HepG2 (cell line): ENCODE results near the gene EFNA2. TPM values are rescaled to one million over a fixed set of nuclear protein-coding genes. Genes with fewer than 3 reads are reported as not detected.

Experiments used
- ARHGAP35 ChIP-seq: sonication (generic); formaldehyde crosslinking; IDR thresholded peaks from 2 replicates; pipeline ENCODE4 v1.9.0; 2022; ENCODE audit warnings: mild to moderate bottlenecking, inconsistent platforms, moderate library complexity, missing genetic modification reagents, borderline replicate concordance
- CBX1 ChIP-seq: IDR thresholded peaks from one replicate; pipeline ENCODE4 v1.6.1; 2016; ENCODE audit warnings: antibody characterized with exemption, low read depth
- ETV5 ChIP-seq: IDR thresholded peaks from 2 replicates; pipeline ENCODE4 v1.6.1; 2018; ENCODE audit warnings: missing biosample characterization, missing genetic modification reagents, inconsistent platforms, borderline replicate concordance
- HNRNPK ChIP-seq: fragments of 200-400 bp; formaldehyde crosslinking; IDR thresholded peaks from 2 replicates; pipeline ENCODE4 v1.6.1; 2018; ENCODE audit warnings: low read length, low read depth, moderate library complexity, mild to moderate bottlenecking; ENCODE audit not compliant: poor library complexity, severe bottlenecking
- HOXA7 ChIP-seq: sonication (generic); formaldehyde crosslinking; IDR thresholded peaks from 2 replicates; pipeline ENCODE4 v1.8.1; 2022; ENCODE audit warnings: mild to moderate bottlenecking, missing genetic modification reagents, moderate library complexity
- KDM3A ChIP-seq: IDR thresholded peaks from 2 replicates; pipeline ENCODE4 v1.6.1; 2018; ENCODE audit warnings: low read depth, missing compliant biosample characterization
- KMT2A ChIP-seq: sonication (generic); formaldehyde crosslinking; IDR thresholded peaks from 2 replicates; pipeline ENCODE4 v1.4.0; 2020; ENCODE audit warnings: missing genetic modification reagents
- MNT ChIP-seq: fragments of 450-650 bp; IDR thresholded peaks from 2 replicates; pipeline ENCODE4 v1.6.1; 2016
- MTA3 ChIP-seq: sonication (generic); formaldehyde crosslinking; IDR thresholded peaks from 2 replicates; pipeline ENCODE4 v1.4.0; 2020; ENCODE audit warnings: missing genetic modification reagents
- NCOA1 ChIP-seq: sonication (generic); formaldehyde crosslinking; IDR thresholded peaks from 2 replicates; pipeline ENCODE4 v1.9.0; 2021; ENCODE audit warnings: missing genetic modification reagents
- NFRKB ChIP-seq: fragments of 450-650 bp; IDR thresholded peaks from 2 replicates; pipeline ENCODE4 v1.6.1; 2017
- NR2F1 ChIP-seq, 2 experiments: fragments of 450-650 bp in 1 of 2; formaldehyde crosslinking in 1 of 2; IDR thresholded peaks; 2 replicates each; pipeline versions ENCODE4 v1.5.0 to v1.6.1; 2016 to 2020; ENCODE audit warnings: mild to moderate bottlenecking in 1 of 2, missing compliant biosample characterization in 1 of 2, missing genetic modification reagents in 1 of 2, moderate library complexity in 1 of 2
- RORA ChIP-seq: sonication (generic); formaldehyde crosslinking; IDR thresholded peaks from 2 replicates; pipeline ENCODE4 v1.5.0; 2020; ENCODE audit warnings: mild to moderate bottlenecking, missing genetic modification reagents, moderate library complexity
- SPEN ChIP-seq: sonication (generic); formaldehyde crosslinking; IDR thresholded peaks from 2 replicates; pipeline ENCODE4 v1.5.1; 2020; ENCODE audit warnings: low read depth, mild to moderate bottlenecking, missing genetic modification reagents
- SRSF1 ChIP-seq: fragments of 200-400 bp; formaldehyde crosslinking; optimal IDR thresholded peaks from 2 replicates; pipeline ENCODE3; 2017; ENCODE audit warnings: mild to moderate bottlenecking, low read depth, low read length, moderate library complexity
- TOE1 ChIP-seq: sonication (generic); formaldehyde crosslinking; IDR thresholded peaks from 2 replicates; pipeline ENCODE4 v1.4.0; 2020; ENCODE audit warnings: mild to moderate bottlenecking, missing genetic modification reagents
- ZBTB38 ChIP-seq: sonication (generic); formaldehyde crosslinking; IDR thresholded peaks from 2 replicates; pipeline ENCODE4 v1.5.1; 2020; ENCODE audit warnings: mild to moderate bottlenecking, missing genetic modification reagents
- ZFYVE20 ChIP-seq: sonication (generic); formaldehyde crosslinking; IDR thresholded peaks from 2 replicates; pipeline ENCODE4 v1.8.0; 2023; ENCODE audit warnings: low read depth, mild to moderate bottlenecking, moderate library complexity, missing genetic modification reagents, borderline replicate concordance
- ZNF205 ChIP-seq: IDR thresholded peaks from 2 replicates; pipeline ENCODE4 v1.6.1; 2018; ENCODE audit warnings: missing biosample characterization, missing genetic modification reagents
- ZNF235 ChIP-seq: sonication (generic); formaldehyde crosslinking; IDR thresholded peaks from 2 replicates; pipeline ENCODE4 v1.8.1; 2023; ENCODE audit warnings: mild to moderate bottlenecking, missing genetic modification reagents, borderline replicate concordance
- ZNF335 ChIP-seq: sonication (generic); formaldehyde crosslinking; IDR thresholded peaks from 2 replicates; pipeline ENCODE4 v1.4.0; 2020; ENCODE audit warnings: missing genetic modification reagents
- ZNF337 ChIP-seq: sonication (generic); formaldehyde crosslinking; IDR thresholded peaks from 2 replicates; pipeline ENCODE4 v1.5.1; 2020; ENCODE audit warnings: missing genetic modification reagents, low read depth, mild to moderate bottlenecking, borderline replicate concordance
- ZNF432 ChIP-seq: sonication (generic); formaldehyde crosslinking; IDR thresholded peaks from 2 replicates; pipeline ENCODE4 v1.5.0; 2020; ENCODE audit warnings: missing genetic modification reagents, mild to moderate bottlenecking, borderline replicate concordance
- ZNF446 ChIP-seq: sonication (generic); formaldehyde crosslinking; IDR thresholded peaks from 2 replicates; pipeline ENCODE4 v1.5.0; 2020; ENCODE audit warnings: mild to moderate bottlenecking, missing genetic modification reagents
- ZNF510 ChIP-seq: sonication (generic); formaldehyde crosslinking; IDR thresholded peaks from 2 replicates; pipeline ENCODE4 v1.4.0; 2020; ENCODE audit warnings: low read depth, mild to moderate bottlenecking, missing genetic modification reagents
- ZNF605 ChIP-seq: sonication (generic); formaldehyde crosslinking; IDR thresholded peaks from 2 replicates; pipeline ENCODE4 v1.8.0; 2022; ENCODE audit warnings: mild to moderate bottlenecking, missing genetic modification reagents
- ZNF644 ChIP-seq: IDR thresholded peaks from 2 replicates; pipeline ENCODE4 v1.6.1; 2016; ENCODE audit warnings: low read depth
- ZNF768 ChIP-seq: sonication (generic); formaldehyde crosslinking; IDR thresholded peaks from 2 replicates; pipeline ENCODE4 v1.4.0; 2020; ENCODE audit warnings: missing genetic modification reagents
- ZNF775 ChIP-seq: sonication (generic); formaldehyde crosslinking; IDR thresholded peaks from 2 replicates; pipeline ENCODE4 v1.4.0; 2020; ENCODE audit warnings: missing genetic modification reagents, mild to moderate bottlenecking, moderate library complexity, borderline replicate concordance
- ZNF788 ChIP-seq: sonication (generic); formaldehyde crosslinking; IDR thresholded peaks from 2 replicates; pipeline ENCODE4 v1.5.0; 2020; ENCODE audit warnings: mild to moderate bottlenecking, missing genetic modification reagents, borderline replicate concordance
- ZNF850 ChIP-seq: sonication (generic); formaldehyde crosslinking; conservative IDR thresholded peaks from 2 replicates; pipeline ENCODE4 v1.9.0; 2021; ENCODE audit warnings: mild to moderate bottlenecking, missing genetic modification reagents
- polyA plus RNA-seq, 8 experiments: library from polyadenylated mRNA; depleted of rRNA in 3 of 8; stranded (reverse) in 7 of 8; unstranded in 1 of 8; fragments of >200 nt; fragmentation: Illumina TruSeq in 4 of 8; extraction: Trizol in 4 of 8; gene quantifications; 2 replicates each; pipeline versions ENCODE4 v1.2.1 to v1.2.3, GENCODE V29; 2011 to 2016; ENCODE audit warnings: low read depth in 4 of 8, missing spikeins in 1 of 8, mixed read lengths in 1 of 8; ENCODE audit not compliant: insufficient read depth in 1 of 8
- total RNA-seq, 5 experiments: library from RNA; depleted of rRNA; stranded (reverse); fragments of >200 nt; fragmentation: Illumina TruSeq; extraction: Trizol; gene quantifications; 2 replicates each; pipeline ENCODE4 v1.2.3, GENCODE V29; 2016; ENCODE audit warnings: low read depth in 1 of 5

The EFNA2 gene
- total and polyA plus RNA-seq, 2 of the 13 experiments (the other 11 are each of a cell fraction or from before 2014, with no cell fraction given), result 6.0 to 9.9 TPM

- TF ChIP-seq ETV5 (CRISPR knock-in tag), result no peak; the same call in 1 of the 2 replicates
- no peak; the same call in 1 of the 2 replicates for TF ChIP-seq ZNF446 (CRISPR knock-in tag)
- TF ChIP-seq ZNF510 (CRISPR knock-in tag), result no peak
- no peak for TF ChIP-seq MTA3 (CRISPR knock-in tag)
- TF ChIP-seq ZNF768, result no peak
- TF ChIP-seq ZNF605 (CRISPR knock-in tag), result peak; percentile 64; the same call in 1 of the 2 replicates
- TF ChIP-seq ZNF432 (CRISPR knock-in tag), result no peak
- no peak for TF ChIP-seq NFRKB
- no peak for TF ChIP-seq ZNF850
- TF ChIP-seq ZNF644 (CRISPR knock-in tag), result no peak
- peak; percentile 16; the same call in 1 of the 2 replicates for TF ChIP-seq ZNF788 (CRISPR knock-in tag)
- peak; percentile 75 for TF ChIP-seq SRSF1
- TF ChIP-seq KMT2A (CRISPR knock-in tag), result 0 out of 2 replicates have a peak, but pooled peaks have one; percentile 10
- no peak for TF ChIP-seq HOXA7 (CRISPR knock-in tag)
- TF ChIP-seq RORA (CRISPR knock-in tag), result no peak
- no peak for TF ChIP-seq ARHGAP35 (CRISPR knock-in tag)
- no peak for TF ChIP-seq ZNF335 (CRISPR knock-in tag)
- peak; percentile 50 to 70; a peak in 1 of 4 replicates for TF ChIP-seq NR2F1 (CRISPR knock-in tag; IDR thresholded peaks at IDR 0.05)
- no peak for TF ChIP-seq ZNF337
- no peak for TF ChIP-seq ZNF775 (CRISPR knock-in tag)
- peak; percentile 5 for TF ChIP-seq HNRNPK
- no peak for TF ChIP-seq SPEN (CRISPR knock-in tag)
- no peak; the same call in none of the 2 replicates for TF ChIP-seq ZNF205 (CRISPR knock-in tag)
- TF ChIP-seq ZNF235 (CRISPR knock-in tag), result no peak
- TF ChIP-seq TOE1 (CRISPR knock-in tag), result no peak
- peak; percentile 42; the same call in 1 of the 2 replicates for TF ChIP-seq ZBTB38 (CRISPR knock-in tag)
- no peak for TF ChIP-seq KDM3A (CRISPR knock-in tag)
- no peak for TF ChIP-seq MNT
- 0 out of 2 replicates have a peak, but pooled peaks have one; percentile 34 for TF ChIP-seq NCOA1 (CRISPR knock-in tag)
- TF ChIP-seq ZFYVE20 (CRISPR knock-in tag), result no peak
- TF ChIP-seq CBX1, result no peak
These were observed 34.1 kb upstream of the EFNA2 start (continued) for GRCh38 chr19:1251330-1252220.
